Activated CD4-positive, alpha-beta T cell treated with anti-CD3 and anti-CD28 coated beads, Interleukin-2, amount 10 ng/mL, durations not matched to agents 24 days and 14 days (primary cell): ENCODE data around the gene MECR. TPM values are rescaled to one million over a fixed set of nuclear protein-coding genes. Genes with fewer than 3 reads are reported as not detected.

Experiments used
- DNase-seq: peaks from one replicate; pipeline ENCODE4 v3.0.0; 2022
- H3K27ac Mint-ChIP-seq: one replicate; pipeline ENCODE4 v1.8.0; 2022; ENCODE audit warnings: mild to moderate bottlenecking, mixed read lengths
- H3K27me3 Mint-ChIP-seq: one replicate; pipeline ENCODE4 v1.8.0; 2022; ENCODE audit warnings: mixed read lengths
- H3K36me3 Mint-ChIP-seq: one replicate; pipeline ENCODE4 v1.8.0; 2022; ENCODE audit warnings: low read depth, mild to moderate bottlenecking, mixed read lengths
- H3K4me1 Mint-ChIP-seq: one replicate; pipeline ENCODE4 v1.8.0; 2021; ENCODE audit warnings: mixed read lengths
- H3K4me3 Mint-ChIP-seq: one replicate; pipeline ENCODE4 v1.8.0; 2022; ENCODE audit warnings: mild to moderate bottlenecking, moderate library complexity, mixed read lengths
- H3K9me3 Mint-ChIP-seq: one replicate; pipeline ENCODE4 v1.8.0; 2021; ENCODE audit warnings: mixed read lengths
- intact Hi-C: fragments of 100-400 bp; cut with micrococcal nuclease; formaldehyde crosslinking; loops from one replicate; pipeline ENCODE4 v1.15.1; 2023
- total RNA-seq: library from RNA; stranded (reverse); gene quantifications from 2 replicates; pipeline ENCODE4 v1.2.3, GENCODE V29; 2022

Gene MECR
- total RNA-seq, 1 donor from 2014 or later: 41.3 TPM

DNA sequence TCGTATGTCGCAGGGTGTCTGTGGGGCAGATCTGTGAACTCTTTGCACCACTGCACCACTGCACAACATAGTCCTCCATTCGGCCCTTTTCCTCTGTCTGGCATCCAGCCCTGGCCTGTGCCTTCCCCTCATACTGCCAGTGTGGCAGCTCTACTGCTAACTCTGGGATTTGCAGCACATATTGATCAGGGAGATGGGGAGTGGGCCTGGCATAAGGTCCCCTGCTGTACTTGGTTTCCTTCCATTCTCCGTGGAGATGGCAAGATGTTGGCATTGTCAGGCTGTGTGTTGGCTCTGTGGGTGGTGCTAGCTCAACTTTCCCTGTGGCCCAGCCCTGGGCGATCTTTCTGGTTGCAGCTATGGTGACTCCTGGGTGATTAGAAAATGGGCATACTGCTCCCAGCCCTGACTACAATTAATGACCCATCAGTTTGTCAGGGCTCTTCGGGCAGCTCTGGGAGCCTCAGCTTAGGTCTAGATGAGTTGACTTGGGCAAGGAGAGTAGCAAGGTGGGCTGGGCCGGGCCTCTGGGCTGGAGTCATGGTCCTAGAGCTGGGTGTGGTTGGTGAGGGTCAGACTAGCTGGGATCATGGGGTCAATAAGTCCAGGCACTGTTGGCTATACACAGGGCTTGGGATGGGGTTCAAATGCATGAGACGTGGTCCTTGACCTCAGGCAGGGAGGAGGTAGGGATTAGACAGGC, 17.0 kb upstream of the MECR start:
- no peaks in the 10 kb centered on the region for H3K4me1 Mint-ChIP-seq
- H3K4me3 Mint-ChIP-seq: no peak overlapping the region
- no peak overlapping the region for H3K27ac Mint-ChIP-seq
- no peaks in the 10 kb centered on the region for H3K36me3 Mint-ChIP-seq
- no peak for DNase-seq
- intact Hi-C loops: no loop called here
- H3K27me3 Mint-ChIP-seq: peaks cover 2% of the 10 kb centered on the region
- no peaks in the 10 kb centered on the region for H3K9me3 Mint-ChIP-seq

DNA sequence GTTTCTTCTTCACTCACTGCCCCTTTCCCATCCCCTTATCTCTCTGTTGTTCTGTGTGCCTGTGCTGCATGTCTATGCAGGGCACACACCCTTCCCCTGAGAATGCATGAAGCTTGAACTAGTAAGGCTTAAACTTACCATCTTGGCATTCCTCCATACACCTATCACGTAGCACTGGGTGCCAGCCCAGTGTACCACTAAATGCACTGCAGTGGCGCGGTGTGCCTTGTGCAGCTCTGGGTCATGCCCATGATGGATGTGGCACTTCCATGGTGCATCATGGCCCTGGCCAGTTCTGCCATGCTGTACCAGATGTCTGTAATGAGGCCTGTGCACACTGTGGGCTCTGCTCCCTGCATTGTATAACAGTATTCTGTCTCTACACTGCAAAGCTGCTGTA, 16.3 kb upstream of the MECR start:
- DNase-seq: no peak
- Mint-ChIP-seq H3K9me3 (no peaks in the 10 kb centered on the region), H3K4me3 (no peak overlapping the region), H3K4me1 (no peaks in the 10 kb centered on the region), H3K27me3 (peaks cover 2% of the 10 kb centered on the region), H3K27ac (peak overlapping the region; percentile 10), H3K36me3 (no peaks in the 10 kb centered on the region)
- intact Hi-C loops: no loop called here

DNA sequence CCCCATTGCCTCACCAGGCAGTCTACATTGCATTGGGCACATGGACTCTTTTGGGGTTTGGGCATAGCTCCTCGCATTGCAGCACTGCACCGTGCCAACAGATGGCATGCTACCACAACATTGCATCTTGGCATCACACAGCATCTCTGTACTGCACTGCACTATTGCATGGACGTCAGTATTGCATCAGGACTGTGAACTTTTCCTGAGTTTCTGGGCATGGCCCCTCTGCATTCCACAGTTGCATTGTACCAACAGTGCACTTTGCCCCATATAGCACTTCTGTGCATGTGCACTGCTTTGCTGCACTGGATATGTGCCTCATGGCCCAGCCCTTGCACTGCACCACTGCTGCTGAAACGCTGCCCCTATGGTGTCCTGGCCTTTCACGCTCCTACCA, 15.1 kb upstream of the MECR start:
- Mint-ChIP-seq H3K27ac (no peak overlapping the region), H3K9me3 (no peaks in the 10 kb centered on the region), H3K4me3 (no peak overlapping the region), H3K4me1 (no peaks in the 10 kb centered on the region), H3K27me3 (peaks cover 10% of the 10 kb centered on the region), H3K36me3 (no peaks in the 10 kb centered on the region)
- DNase-seq: no peak
- intact Hi-C loops: no loop called here

DNA sequence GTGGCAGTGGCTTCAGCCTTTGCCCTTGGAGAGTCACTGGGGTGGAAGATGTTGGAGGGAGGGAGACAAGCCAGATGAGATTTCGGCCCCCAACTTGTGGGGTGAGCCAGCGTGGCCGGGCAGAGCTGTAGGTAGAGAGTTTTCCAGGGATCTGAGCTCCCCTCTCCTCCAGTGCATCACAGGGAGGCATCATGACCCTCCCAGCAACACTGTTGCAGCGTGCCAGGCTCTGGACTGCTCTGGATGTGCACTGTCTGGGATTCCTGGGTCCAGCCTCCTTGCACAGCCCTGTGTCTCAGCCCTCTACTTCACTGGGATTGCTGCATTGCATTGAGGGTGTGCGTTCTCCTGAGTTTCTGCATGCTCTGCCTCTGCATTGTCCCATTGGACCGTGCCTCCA, 14.5 kb upstream of the MECR start:
- DNase-seq: no peak
- intact Hi-C loops: no loop called here
- Mint-ChIP-seq H3K4me1 (no peaks in the 10 kb centered on the region), H3K27ac (no peak overlapping the region), H3K36me3 (no peaks in the 10 kb centered on the region), H3K9me3 (no peaks in the 10 kb centered on the region), H3K27me3 (peaks cover 12% of the 10 kb centered on the region), H3K4me3 (no peak overlapping the region)

DNA sequence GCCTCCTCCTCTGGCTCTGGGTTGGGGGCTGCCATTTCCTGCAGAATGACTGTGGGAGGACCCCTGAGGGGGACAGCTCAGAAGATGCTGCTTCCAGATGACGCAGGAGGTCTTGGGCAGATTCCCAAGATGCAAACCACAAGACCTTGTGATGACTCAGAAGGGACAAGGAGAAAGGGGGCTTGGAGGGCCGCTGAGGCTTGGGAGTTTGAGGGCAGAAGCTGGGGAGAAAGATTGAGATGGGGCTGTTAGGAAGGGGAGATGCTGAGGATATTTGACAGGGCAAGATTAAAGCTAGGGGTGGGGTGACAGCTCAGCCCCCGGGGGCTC, 13.1 kb upstream of the MECR start:
- Mint-ChIP-seq H3K27me3 (peaks cover 26% of the 10 kb centered on the region), H3K9me3 (no peaks in the 10 kb centered on the region), H3K27ac (no peak overlapping the region), H3K36me3 (no peaks in the 10 kb centered on the region), H3K4me1 (no peaks in the 10 kb centered on the region), H3K4me3 (no peak overlapping the region)
- no peak for DNase-seq
- intact Hi-C loops: no loop called here

DNA sequence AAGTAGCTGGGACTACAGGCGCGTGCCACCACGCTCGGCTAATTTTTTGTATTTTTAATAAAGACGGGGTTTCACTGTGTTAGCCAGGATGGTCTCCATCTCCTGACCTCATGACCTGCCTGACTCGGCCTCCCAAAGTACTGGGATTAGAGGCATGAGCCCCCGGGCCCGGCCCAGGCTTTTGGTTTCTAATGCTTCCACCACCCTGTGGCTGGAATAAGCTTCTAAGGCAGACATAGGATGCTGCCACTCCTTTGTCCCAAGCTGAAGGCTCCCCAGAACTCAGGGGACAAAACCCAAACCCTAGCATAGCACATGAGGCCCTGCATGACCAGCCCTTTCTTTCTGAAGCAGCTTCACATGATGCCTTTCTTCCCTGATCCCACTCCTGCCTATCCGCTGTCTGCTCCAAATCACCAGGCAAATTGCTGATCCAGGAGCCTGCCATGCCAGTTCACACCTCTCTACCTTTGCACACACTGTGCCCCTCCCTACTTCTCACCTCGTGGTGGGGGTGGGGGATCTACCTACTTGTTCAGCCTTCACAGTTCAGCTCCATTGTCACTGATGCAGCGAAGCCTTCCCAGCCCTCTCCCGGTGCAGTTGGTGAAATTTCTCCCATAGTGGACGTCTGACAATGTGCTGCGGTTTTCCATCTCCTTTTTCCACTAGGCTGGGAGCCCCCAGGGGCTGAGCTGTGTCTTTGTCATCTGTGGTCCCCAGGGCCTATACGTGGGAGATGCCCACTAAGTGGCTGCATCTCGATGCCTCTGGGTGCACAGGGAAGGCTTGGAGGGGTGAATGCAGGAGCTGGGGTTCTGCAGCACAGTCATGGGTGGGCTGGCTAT, 12.5 kb upstream of the MECR start:
- Mint-ChIP-seq H3K9me3 (no peaks in the 10 kb centered on the region), H3K27me3 (peaks cover 31% of the 10 kb centered on the region), H3K27ac (no peak overlapping the region), H3K36me3 (no peaks in the 10 kb centered on the region), H3K4me1 (peaks cover 3% of the 10 kb centered on the region), H3K4me3 (no peak overlapping the region)
- intact Hi-C loops: no loop called here
- DNase-seq: no peak

DNA sequence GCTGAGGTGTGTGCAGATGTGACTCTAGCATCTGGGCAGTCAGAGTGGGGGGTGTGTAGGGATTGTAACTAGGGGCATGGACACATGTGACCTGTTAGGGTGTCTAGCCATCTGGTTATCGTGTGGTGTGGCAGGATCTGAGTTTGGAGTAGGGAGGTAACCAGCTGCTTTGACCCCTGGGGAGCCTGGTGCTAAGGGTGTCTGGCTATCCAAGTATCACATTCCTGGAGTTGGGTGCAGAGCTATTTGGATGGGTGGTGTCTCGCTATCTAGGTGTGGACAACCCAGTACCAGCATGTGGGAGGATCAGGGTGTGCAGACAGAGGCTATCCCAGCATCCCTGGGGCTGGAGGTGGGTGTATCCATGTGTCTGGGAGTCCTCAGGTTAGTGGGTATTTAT, 10.3 kb upstream of the MECR start:
- Mint-ChIP-seq H3K27me3 (peaks cover 40% of the 10 kb centered on the region), H3K36me3 (peaks cover 2% of the 10 kb centered on the region), H3K4me3 (no peak overlapping the region), H3K4me1 (peaks cover 13% of the 10 kb centered on the region), H3K9me3 (no peaks in the 10 kb centered on the region), H3K27ac (no peak overlapping the region)
- intact Hi-C loops: no loop called here
- no peak for DNase-seq

DNA sequence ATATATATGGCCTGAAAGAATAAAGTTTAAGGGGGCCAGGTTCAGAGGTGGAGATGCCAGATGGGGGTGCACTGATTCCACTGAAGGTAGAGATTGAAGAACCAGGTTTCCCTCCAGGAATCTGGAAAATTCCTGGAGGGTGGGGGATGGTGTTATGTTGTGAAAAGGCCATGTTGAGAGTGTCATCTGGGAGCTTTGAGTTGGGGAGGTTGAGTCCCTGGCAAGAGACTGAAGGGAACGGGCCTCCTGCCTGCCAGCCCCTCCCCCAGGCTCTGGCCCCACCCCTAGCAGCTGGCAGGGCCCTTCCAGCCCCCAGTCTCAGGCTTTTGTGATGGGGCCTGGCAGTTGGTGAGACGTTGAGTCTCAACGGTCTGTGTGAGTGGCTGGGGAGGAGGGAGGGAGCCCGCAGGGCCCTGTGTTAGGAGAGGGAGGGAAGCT, 9.7 kb upstream of the MECR start:
- no peaks in the 10 kb centered on the region for H3K9me3 Mint-ChIP-seq
- intact Hi-C loops: no loop called here

DNA sequence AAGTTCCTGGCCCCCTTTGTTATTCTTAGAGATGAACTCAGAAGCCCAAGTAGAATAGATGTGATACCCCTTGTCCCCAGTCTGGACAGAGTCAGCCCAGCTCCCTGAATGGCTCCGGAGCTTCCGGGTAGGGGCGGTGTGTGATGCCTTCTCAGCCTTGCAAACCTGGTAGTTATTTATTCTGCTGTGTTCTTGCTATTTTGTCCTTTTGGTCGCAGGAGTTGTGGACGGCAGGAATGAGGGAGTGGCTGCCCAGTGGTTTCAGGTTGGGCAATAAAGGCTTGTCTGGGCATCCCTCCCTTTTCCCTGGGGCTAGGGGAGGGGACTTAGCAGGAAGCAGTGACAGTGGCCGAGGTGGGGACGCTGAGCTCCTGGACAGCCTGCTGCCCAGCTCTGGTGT, 8.4 kb upstream of the MECR start:
- peaks cover 2% of the 10 kb centered on the region for H3K36me3 Mint-ChIP-seq
- H3K27me3 Mint-ChIP-seq: peaks cover 55% of the 10 kb centered on the region
- H3K9me3 Mint-ChIP-seq: no peaks in the 10 kb centered on the region
- H3K4me3 Mint-ChIP-seq: peak overlapping the region; percentile 79
- H3K4me1 Mint-ChIP-seq: peaks cover 16% of the 10 kb centered on the region
- no peak overlapping the region for H3K27ac Mint-ChIP-seq
- DNase-seq: no peak
- intact Hi-C loops: loop anchor here (5.0 kb wide), 3 partner anchors 103 to 1468 kb away; no protein-coding TSS in a partner anchor

More for the DNA sequence above, 9.7 kb upstream of the MECR start:
- no peak for DNase-seq
- H3K27me3 Mint-ChIP-seq: peaks cover 46% of the 10 kb centered on the region
- H3K4me3 Mint-ChIP-seq: no peak overlapping the region
- no peak overlapping the region for H3K27ac Mint-ChIP-seq
- peaks cover 16% of the 10 kb centered on the region for H3K4me1 Mint-ChIP-seq
- peaks cover 2% of the 10 kb centered on the region for H3K36me3 Mint-ChIP-seq

DNA sequence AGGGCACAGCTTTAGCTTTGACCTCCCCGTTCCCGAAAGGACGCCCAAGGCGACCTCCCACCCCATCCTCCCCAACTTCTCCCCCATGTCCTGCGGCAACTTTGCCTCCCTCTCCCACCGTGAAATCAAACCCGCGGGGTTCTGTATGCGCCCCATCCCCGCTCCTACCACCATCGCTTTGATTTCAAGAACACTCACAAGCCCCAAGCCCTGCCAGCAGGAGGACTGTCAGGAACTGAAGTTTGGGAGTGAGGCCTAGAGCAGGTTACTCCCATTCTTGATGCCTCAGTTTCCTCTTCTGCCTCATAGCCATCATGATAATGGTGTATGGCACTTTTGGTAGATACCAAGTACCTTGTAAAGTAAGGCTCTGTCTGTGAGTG, 7.9 kb upstream of the MECR start:
- intact Hi-C loops: loop anchor here (5.0 kb wide), 3 partner anchors 104 to 1469 kb away; no protein-coding TSS in a partner anchor
- H3K4me1 Mint-ChIP-seq: peaks cover 16% of the 10 kb centered on the region
- H3K27ac Mint-ChIP-seq: no peak overlapping the region
- peak overlapping the region; percentile 79 for H3K4me3 Mint-ChIP-seq
- no peaks in the 10 kb centered on the region for H3K9me3 Mint-ChIP-seq
- peaks cover 2% of the 10 kb centered on the region for H3K36me3 Mint-ChIP-seq
- no peak for DNase-seq
- peaks cover 58% of the 10 kb centered on the region for H3K27me3 Mint-ChIP-seq

DNA sequence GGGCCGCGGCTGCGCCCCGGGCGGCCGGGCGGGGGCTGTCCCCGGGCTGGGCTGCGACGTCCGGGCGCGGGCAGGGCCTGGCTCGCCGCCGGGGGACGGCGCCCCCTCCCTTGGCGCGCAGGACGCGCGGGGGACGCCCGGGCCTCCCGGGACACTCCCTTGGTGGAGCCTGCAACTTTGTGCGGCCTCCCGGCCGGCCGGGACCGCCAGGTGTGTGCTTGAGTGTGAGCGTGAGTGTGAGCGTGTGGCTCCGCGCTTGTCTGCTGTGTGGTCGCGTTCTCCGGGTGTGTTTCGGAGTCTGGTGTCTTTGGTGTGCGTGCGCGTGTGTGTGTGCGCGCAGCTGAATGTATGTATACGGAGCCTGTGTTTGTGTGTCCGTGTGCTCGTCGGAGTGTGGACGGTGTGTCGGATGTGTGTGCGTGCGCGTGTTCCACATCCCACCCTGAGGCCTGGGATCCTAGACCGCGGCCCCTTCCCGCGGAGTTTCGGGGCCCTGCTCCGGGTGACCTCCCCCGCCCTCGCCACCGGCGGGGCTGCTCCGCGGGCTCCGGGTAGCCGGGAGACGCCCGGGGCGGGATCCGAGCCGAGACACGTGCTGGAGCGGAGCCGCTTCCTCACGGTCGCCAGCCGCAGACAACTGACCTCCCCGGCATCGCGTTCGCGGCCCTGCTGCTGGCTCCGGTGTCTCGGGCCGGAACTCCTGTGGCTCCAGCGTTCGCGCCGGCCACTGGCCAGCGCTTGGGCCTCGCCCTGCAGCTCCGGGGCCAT, 7.3 kb upstream of the MECR start:
- peak; percentile 66 for DNase-seq
- intact Hi-C loops: loop anchor here (5.0 kb wide), 3 partner anchors 104 to 1469 kb away; no protein-coding TSS in a partner anchor
- Mint-ChIP-seq H3K27ac (no peak overlapping the region), H3K27me3 (peaks cover 58% of the 10 kb centered on the region), H3K4me1 (peaks cover 16% of the 10 kb centered on the region), H3K4me3 (peak overlapping the region; percentile 79), H3K9me3 (no peaks in the 10 kb centered on the region), H3K36me3 (peaks cover 2% of the 10 kb centered on the region)

DNA sequence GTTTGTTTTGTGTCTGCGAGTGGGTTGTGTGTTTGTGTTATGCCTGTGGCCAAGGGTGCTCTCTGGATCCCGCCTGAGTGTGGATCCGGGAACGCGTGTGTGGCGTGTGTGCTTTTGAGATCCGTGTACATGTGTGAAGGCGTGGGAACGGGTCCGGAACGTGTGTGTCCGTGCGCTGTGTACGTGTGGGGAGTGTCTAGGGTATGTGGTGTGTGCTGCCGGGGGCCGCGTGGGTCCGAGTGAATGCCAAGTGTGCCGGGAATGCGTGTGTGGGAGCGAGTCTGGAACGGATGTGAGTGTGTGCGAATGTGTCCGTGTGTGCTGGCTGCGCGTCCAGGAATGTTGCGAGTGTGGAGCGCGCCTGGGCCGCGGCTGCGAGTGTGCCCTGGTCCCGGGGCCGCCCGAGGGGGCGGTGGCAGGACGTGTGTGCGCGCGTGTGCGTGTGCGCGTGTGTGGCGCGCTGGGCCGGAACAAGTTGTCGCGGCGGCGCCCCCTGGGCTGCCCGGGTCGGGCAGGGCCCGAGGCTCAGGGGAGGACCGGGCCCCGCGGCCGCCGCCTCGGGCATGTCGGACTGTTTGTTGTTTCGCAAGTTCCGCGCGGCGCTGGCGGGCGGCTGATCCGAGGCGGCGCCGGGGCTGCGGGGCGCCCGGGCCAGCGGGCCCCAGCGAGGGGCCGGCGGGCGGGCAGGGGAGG, 6.5 kb upstream of the MECR start:
- peak overlapping the region; percentile 19 for H3K27ac Mint-ChIP-seq
- intact Hi-C loops: loop anchor here (5.0 kb wide), 3 partner anchors 105 to 1470 kb away; no protein-coding TSS in a partner anchor
- peaks cover 16% of the 10 kb centered on the region for H3K4me1 Mint-ChIP-seq
- H3K27me3 Mint-ChIP-seq: peaks cover 61% of the 10 kb centered on the region
- H3K4me3 Mint-ChIP-seq: peak overlapping the region; percentile 78
- DNase-seq: peak; percentile 70
- H3K36me3 Mint-ChIP-seq: peaks cover 2% of the 10 kb centered on the region
- H3K9me3 Mint-ChIP-seq: no peaks in the 10 kb centered on the region

DNA sequence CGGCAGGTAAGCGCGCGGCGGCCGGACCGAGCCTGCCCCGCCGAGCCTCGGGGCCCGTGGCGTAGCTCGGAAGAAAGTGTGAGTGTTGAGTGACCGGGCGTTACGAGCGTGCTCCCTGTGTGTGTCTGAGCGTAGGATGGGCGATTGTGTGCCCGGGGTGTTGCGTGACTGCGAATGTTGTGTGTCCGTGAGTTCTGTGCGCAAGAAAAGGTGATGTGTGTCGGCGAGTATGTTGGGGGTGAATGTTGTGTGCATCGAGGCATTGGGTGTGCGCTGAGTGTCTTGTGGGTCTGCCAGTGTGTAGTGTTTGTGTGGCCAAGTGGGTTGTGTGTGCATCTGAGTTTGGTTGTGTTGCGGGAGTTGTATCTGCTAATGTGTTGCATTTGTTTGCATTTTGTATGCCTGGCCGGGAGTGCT, 6.0 kb upstream of the MECR start:
- intact Hi-C loops: loop anchor here (1.0 to 5.0 kb wide), 4 partner anchors 106 to 1471 kb away; no protein-coding TSS in a partner anchor
- DNase-seq: no peak
- peaks cover 2% of the 10 kb centered on the region for H3K36me3 Mint-ChIP-seq
- H3K27me3 Mint-ChIP-seq: peaks cover 61% of the 10 kb centered on the region
- H3K27ac Mint-ChIP-seq: peak overlapping the region; percentile 19
- H3K9me3 Mint-ChIP-seq: no peaks in the 10 kb centered on the region
- H3K4me1 Mint-ChIP-seq: peaks cover 16% of the 10 kb centered on the region
- H3K4me3 Mint-ChIP-seq: peak overlapping the region; percentile 78
